CD4-positive, alpha-beta T cell treated with Interleukin-6 for 4 hours (primary cell): ENCODE data around the gene GBX2.
"Not testable (repeated sequence)": the region's sequence is repeated elsewhere in the genome, so short reads cannot be mapped to it uniquely, and the experiment has no call there.

ENCODE experiments used
- DNase-seq: peaks from one replicate; pipeline ENCODE4 v3.0.0-alpha.2; 2020; ENCODE audit warnings: mixed read lengths

GBX2 gene

GRCh38 chr2:236143811-236144210 lies 24.4 kb downstream of the GBX2 start:
- DNase-seq, result no peak

GRCh38 chr2:236141616-236142015 lies 26.6 kb downstream of the GBX2 start:
- not testable (repeated sequence) for DNase-seq

GRCh38 chr2:236137066-236137465 lies 31.1 kb downstream of the GBX2 start:
- DNase-seq, result no peak

DNA sequence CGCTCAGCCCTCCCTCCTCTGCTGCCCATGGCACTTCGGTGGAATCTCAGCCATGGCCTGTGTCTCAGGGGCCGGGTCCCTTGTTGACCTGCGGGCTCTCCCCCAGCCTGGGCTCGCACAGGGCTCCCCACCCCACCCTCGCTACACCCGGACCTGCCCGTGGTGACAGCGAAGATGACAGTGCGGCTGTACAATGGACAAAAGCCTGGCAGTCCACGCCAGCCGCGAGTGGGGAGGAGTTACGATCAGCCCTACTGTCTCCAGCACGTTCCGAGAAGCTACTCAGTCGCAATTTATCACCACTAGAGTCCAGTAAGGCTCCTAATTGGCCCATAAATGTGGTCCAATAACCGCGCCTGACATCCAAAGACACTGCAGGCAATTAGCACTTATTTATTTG lies 31.6 kb downstream of the GBX2 start:
- DNase-seq, result no peak

GRCh38 chr2:236133410-236134012 lies 34.7 kb downstream of the GBX2 start:
- DNase-seq, result no peak

- DNase-seq, result no peak
These were observed 37.0 kb downstream of the GBX2 start for GRCh38 chr2:236131073-236131692.

- DNase-seq, result no peak
These were observed 37.7 kb downstream of the GBX2 start for GRCh38 chr2:236130349-236130998.

DNA sequence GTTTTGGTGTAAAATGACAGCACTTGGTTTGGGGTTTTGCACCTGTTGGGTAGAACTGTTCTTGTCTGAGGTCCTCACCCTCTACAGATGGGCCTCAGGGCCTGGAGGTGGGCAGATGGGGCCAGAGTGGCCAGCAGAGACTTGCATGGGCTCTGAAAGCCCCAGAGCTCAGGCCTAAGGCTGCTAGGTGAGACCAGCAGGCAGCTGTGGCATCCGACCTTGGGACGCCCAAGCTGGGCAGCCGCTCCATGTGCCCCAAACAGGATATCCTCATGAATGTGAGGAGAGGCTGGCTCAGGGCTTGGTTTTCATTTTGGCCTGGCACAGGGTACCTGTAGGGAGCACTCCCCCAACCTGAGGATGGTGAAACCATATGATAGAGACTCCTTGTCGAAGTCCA lies 38.3 kb downstream of the GBX2 start:
- DNase-seq, result no peak

DNA sequence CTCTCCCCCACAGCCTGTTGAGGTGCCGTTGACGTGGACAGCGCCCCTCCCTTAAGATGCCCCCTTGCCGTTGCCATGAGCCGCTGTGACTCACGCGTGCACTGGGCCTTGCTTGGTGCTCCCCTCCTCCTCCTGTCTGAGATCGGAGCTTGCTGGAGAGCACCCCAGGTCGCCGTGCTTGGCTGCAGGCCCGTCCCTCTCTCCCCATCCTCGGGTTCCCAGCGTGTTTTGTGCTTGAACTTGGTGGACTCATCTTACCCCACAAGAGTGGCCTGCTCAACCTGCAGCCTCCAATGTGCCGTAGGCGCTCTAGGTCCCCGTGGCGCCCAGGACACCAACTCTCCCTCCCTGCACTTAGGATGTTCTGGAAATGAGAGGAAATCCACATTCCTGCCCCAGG lies 39.9 kb downstream of the GBX2 start:
- DNase-seq, result no peak

GRCh38 chr2:236127010-236127409 lies 41.2 kb downstream of the GBX2 start:
- DNase-seq, result no peak

- no peak for DNase-seq
These were observed 42.6 kb downstream of the GBX2 start for GRCh38 chr2:236125541-236125940.

- DNase-seq, result no peak
These were observed 43.8 kb downstream of the GBX2 start for GRCh38 chr2:236124182-236124893.

GRCh38 chr2:236123716-236124115 lies 44.5 kb downstream of the GBX2 start:
- no peak for DNase-seq

DNA sequence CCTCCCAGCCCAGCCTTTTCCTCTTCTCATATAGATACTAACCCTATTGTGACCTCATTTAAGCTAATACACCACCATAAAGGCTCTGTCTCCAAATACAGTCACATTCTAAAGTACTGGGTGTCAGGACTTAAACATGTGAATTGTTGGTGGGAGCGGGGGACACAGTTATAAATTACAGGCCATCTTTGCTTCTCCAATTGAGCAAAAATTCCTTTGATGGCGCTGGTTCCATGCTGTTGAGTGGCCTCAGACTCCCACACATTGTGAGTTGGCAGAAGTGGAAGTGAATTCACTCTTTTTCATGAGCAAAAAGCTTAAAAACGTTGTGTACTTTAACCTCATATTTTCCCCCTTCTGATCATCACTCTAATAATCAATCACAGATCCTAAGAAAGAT lies 46.0 kb downstream of the GBX2 start:
- DNase-seq, result no peak

DNA sequence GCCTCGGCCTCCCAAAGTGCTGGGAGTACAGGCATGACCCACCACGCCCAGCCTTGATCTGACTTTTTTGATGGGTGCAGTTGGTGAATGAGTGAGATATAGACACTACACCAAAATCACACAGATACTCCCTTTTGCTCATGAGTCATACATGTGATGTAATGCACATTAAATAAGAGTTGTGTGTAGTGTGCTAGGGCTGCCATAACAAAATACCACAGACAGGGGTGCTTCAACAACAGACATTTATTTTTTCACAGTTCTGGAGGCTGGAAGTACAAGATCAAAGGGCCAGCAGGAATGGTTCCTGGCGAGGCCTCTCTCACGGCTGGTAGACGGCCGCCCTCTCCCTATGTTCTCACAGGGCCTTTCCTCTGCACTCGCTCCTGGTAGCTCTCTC lies 46.6 kb downstream of the GBX2 start:
- no peak for DNase-seq

- DNase-seq, result no peak
These were observed 47.4 kb downstream of the GBX2 start for GRCh38 chr2:236120829-236121228.

GRCh38 chr2:236120141-236120601 lies 48.0 kb downstream of the GBX2 start:
- DNase-seq, result no peak

- no peak for DNase-seq
These were observed 48.7 kb downstream of the GBX2 start for GRCh38 chr2:236119476-236119875.

DNA sequence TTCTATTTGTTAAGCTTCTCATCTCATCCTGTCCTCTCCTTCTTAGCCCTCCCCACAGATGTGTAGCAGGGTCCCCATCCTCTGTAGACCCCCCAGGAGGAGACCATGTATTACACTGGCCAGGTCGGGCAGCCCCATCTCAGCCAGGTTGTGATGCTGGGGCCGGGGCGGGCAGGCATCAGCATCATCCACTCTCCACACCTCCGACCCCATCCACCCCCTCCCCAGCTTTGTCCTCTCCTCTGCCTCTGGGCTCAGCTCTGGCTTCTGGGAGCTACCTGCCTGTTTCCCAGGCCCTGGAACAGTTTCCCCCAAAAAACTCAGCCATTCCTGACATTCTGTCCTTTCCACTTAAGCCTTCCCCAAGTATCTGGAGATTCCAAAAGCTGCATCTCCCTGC lies 49.2 kb downstream of the GBX2 start:
- DNase-seq, result no peak

DNA sequence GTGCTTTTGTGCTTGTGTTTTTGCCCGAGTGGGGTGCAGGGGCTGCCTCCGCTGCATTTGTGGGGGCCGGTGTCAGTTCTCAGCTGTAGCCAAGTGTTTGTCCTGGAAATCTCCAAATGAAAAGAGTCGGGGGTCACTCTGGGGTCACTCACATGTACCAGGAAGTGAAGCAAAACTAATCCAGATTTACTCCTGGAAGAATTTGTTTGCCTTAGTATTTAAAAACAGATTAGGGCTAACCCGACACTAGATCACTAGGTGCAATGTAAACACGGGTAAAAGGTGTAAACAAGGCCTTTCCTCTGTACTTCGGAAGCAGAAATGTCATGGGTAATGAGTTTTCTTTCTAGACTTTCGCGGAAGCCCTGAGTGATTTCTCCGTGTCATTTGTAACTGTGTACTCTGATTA lies 50.3 kb downstream of the GBX2 start:
- DNase-seq, result no peak

- DNase-seq, result no peak
These were observed 50.8 kb downstream of the GBX2 start for GRCh38 chr2:236117401-236117800.
